ENCODE results near the gene MTHFD1L. TPM values are rescaled to one million over a fixed set of nuclear protein-coding genes. Genes with fewer than 3 reads are reported as not detected.

The MTHFD1L gene
- total and polyA plus RNA-seq, 2 of the 8 experiments (the other 6 are each of a cell fraction or from before 2014, with no cell fraction given) = 29.2 to 105 TPM

- Histone ChIP-seq H4K5ac (ENCODE audit: insufficient read length, low read depth, low read length) (no peak overlapping the region), H3K79me2 (ENCODE audit: control insufficient read depth in 1 of 2, insufficient read depth in 2 of 2, low read length in 2 of 2) (no peaks in the 10 kb centered on the region), H3K27me3 (replicated peaks in 1 of 4; ENCODE audit: control insufficient read depth in 3 of 4, extremely low read depth in 1 of 4, insufficient read depth in 3 of 4, low read length in 3 of 4) (no peaks in the 10 kb centered on the region), H3K23ac (ENCODE audit: insufficient read length) (no peak overlapping the region), H3K4me3 (ENCODE audit: extremely low read depth in 1 of 4, insufficient read depth in 2 of 4, low read depth in 3 of 4, low read length in 4 of 4) (no peak overlapping the region), H2AK5ac (ENCODE audit: low read depth, low read length) (no peak overlapping the region), H3K56ac (replicated peaks; ENCODE audit: insufficient read length, low read depth, low read length) (no peak overlapping the region), H3K4ac (replicated peaks; ENCODE audit: insufficient read length, low read depth, low read length) (no peak overlapping the region), H4K20me1 (replicated peaks in 1 of 2; ENCODE audit: control insufficient read depth in 1 of 2, insufficient read depth in 2 of 2, low read length in 2 of 2) (no peaks in the 10 kb centered on the region), H3K79me1 (ENCODE audit: low read depth, low read length) (no peaks in the 10 kb centered on the region), H3K18ac (ENCODE audit: extremely low read depth, low read length) (no peak overlapping the region), H3K4me2 (ENCODE audit: insufficient read depth in 1 of 2, low read depth in 2 of 2, low read length in 2 of 2) (no peak overlapping the region), H2BK5ac (ENCODE audit: low read depth, low read length) (no peak overlapping the region), H4K8ac (ENCODE audit: extremely low read depth, insufficient read depth, low read length) (no peak overlapping the region), H3K36me3 (ENCODE audit: control insufficient read depth in 2 of 4, insufficient read depth in 4 of 4, low read length in 3 of 4) (peaks cover 0 to 4% (median 3%) of the 10 kb centered on the region in 4 experiments; a peak in 4 of 8 replicates), H2BK15ac (ENCODE audit: low read length) (no peak overlapping the region), H3K23me2 (ENCODE audit: low read depth, low read length) (no peaks in the 10 kb centered on the region), H2BK12ac (ENCODE audit: low read depth, low read length) (no peak overlapping the region), H2AFZ (ENCODE audit: low read length) (no peak overlapping the region), H3K4me1 (replicated peaks in 1 of 4; ENCODE audit: control insufficient read depth in 3 of 4, insufficient read depth in 4 of 4, low read length in 3 of 4) (no peaks in the 10 kb centered on the region), H3K9ac (replicated peaks in 1 of 4; ENCODE audit: extremely low read depth in 1 of 4, low read depth in 3 of 4, low read length in 3 of 4) (no peak overlapping the region), H3K14ac (ENCODE audit: insufficient read length) (no peak overlapping the region), H3K9me3 (ENCODE audit: insufficient read depth in 2 of 2, low read depth in 1 of 2, low read length in 1 of 2) (no peaks in the 10 kb centered on the region), H3K27ac (ENCODE audit: low read depth, low read length) (no peak overlapping the region), H2BK120ac (replicated peaks; ENCODE audit: low read depth, low read length) (no peak overlapping the region), H2BK20ac (ENCODE audit: low read length) (no peak overlapping the region), H4K91ac (replicated peaks; ENCODE audit: insufficient read length, low read length) (no peak overlapping the region)
- DNase-seq (ENCODE audit: low read depth in 1 of 2, low spot score in 2 of 2) = no peak
- TF ChIP-seq SP1 (IDR thresholded peaks at IDR 0.05; ENCODE audit: low read depth, low read length) = no peak
- TF ChIP-seq, protein P1, sequence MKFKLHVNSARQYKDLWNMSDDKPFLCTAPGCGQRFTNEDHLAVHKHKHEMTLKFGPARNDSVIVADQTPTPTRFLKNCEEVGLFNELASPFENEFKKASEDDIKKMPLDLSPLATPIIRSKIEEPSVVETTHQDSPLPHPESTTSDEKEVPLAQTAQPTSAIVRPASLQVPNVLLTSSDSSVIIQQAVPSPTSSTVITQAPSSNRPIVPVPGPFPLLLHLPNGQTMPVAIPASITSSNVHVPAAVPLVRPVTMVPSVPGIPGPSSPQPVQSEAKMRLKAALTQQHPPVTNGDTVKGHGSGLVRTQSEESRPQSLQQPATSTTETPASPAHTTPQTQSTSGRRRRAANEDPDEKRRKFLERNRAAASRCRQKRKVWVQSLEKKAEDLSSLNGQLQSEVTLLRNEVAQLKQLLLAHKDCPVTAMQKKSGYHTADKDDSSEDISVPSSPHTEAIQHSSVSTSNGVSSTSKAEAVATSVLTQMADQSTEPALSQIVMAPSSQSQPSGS (IDR thresholded peaks at IDR 0.05; ENCODE audit: low read length) = no peak
- CTCF ChIA-PET (ENCODE audit: partially characterized antibody) = interaction anchor here (0.6 to 1.4 kb wide), 4 partner anchors 11 to 107 kb away, joined by 3 to 5 read pairs (median 4); no protein-coding TSS in a partner anchor
- no peak for FAIRE-seq
- POLR2A ChIA-PET (ENCODE audit: partially characterized antibody) = interaction anchor here (1.3 kb wide), 1 partner anchor 15 kb away, joined by 3 read pairs; no protein-coding TSS in a partner anchor
- WGBS, 2 experiments (ENCODE audit: extremely low coverage in 1 of 2, insufficient coverage in 1 of 2, insufficient read length in 1 of 2, insufficient replicate concordance in 2 of 2, low coverage in 1 of 2, low lambda C conversion rate in 2 of 2, missing lambda C conversion rate in 1 of 2) = 90% methylated on average over 4 of the region's 4 CpGs; no CpG with 5 or more reads in 1 of the 2 experiments
These were observed 237.8 kb downstream of the MTHFD1L start for GRCh38 chr6:151103266-151103665.

All from H1 (cell line).